Endothelial cell of hepatic sinusoid (primary cell): ENCODE measurements around the gene AP3D1.

ENCODE experiments used
- in situ Hi-C: cut with HindIII; loops from 2 replicates; pipeline ENCODE4 v1.10.0; 2017; ENCODE audit warnings: low sequenced_read_pairs

The AP3D1 gene

GRCh38 chr19:2113439-2114211 lies 37.7 kb downstream of the AP3D1 start:
- in situ Hi-C loops, result no loop called here

GRCh38 chr19:2112516-2113320 lies 38.6 kb downstream of the AP3D1 start:
- in situ Hi-C loops, result no loop called here

GRCh38 chr19:2111886-2112285 lies 39.5 kb downstream of the AP3D1 start:
- in situ Hi-C loops, result no loop called here

GRCh38 chr19:2111425-2111824 lies 39.9 kb downstream of the AP3D1 start:
- in situ Hi-C loops, result no loop called here

- in situ Hi-C loops, result no loop called here
Observed at GRCh38 chr19:2110822-2111221, 40.5 kb downstream of the AP3D1 start.

GRCh38 chr19:2109046-2109864 lies 42.1 kb downstream of the AP3D1 start:
- in situ Hi-C loops, result no loop called here

DNA sequence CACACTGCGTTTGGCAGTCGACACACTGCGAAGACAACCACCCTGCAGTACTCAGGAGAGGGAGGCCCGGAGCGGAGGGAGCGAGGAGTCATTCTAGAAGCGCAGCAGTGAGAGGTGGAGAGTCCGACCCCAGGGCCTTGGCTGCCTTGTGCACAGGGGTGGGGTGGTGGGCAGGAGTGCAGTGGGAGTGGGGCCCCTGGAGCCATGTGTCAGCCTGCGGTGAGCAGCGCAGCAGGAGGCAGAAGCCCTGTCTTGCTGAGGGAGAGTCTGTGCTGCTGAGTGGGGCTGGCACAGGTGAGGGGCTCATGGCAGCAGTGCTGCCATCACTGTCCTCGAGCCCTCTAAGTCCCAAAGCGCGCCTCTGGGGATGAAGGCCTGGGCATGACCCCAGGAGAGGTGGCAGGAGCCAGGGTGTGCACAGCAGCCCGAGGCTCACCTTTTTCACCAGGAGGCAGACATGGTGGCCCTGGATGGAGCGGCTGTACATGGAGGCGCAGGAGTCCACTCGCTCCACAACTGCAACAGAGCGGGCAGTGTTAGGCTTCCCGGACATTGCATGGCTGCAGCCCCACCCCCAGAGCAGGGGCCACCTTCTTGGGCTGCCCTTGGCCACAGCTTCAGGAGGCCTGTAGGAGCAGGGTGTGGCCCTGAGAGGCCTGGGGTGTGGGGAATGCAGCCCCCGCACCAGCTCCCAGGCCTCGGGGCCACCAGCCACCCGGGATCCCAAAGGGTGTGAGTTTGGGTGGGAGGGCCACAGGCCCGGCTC lies 42.9 kb downstream of the AP3D1 start:
- in situ Hi-C loops, result no loop called here

DNA sequence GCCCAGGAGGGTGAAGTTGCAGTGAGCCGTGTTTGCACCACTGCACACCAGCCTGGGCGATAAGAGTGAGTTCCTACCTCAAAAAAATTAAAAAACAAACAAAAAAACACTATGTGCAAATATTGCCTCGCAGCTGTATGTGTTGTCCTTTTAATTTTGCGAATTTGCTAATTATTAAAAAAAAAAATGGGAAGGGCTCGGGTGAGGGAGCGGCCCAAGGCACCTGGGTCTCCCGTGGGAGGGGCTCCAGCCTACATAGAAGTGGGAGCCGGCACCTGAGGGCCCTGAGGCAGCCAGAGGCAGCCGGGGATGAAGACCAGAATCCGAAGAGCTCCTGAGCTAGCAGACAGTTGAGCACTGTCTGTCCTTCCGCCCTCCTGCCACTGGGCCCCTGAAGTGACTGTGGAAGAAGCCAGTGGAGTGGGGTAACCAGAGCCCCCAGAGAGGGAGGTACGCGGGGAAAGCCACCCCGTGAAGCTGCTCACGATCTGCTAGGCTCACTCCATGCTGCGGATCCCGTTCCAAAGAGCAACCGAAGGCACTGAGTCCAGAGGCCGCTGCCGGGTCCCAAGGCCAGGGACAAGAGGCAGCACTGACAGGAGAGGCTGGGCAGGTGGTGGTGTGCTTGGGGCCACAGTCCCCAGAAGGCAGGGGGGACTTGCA lies 48.2 kb downstream of the AP3D1 start:
- in situ Hi-C loops, result no loop called here

GRCh38 chr19:2101417-2102335 lies 49.7 kb downstream of the AP3D1 start:
- in situ Hi-C loops, result no loop called here

DNA sequence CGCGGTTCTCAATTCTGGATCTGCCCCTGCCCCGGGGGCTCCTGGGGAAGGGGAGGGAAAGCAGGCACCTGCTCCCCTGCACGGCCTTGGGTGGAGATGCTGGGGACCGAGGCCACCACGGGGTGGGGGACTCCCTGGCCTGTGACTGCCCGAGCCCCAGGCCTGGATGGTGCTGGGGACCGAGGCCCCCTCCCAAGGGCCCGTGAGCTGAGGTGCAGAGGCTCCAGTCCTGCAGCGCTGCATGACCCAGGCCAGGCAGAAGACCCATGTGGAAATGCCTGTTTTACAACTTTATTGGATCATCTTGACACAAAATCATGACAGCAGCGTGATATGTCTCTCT lies 50.7 kb downstream of the AP3D1 start:
- in situ Hi-C loops, result no loop called here

DNA sequence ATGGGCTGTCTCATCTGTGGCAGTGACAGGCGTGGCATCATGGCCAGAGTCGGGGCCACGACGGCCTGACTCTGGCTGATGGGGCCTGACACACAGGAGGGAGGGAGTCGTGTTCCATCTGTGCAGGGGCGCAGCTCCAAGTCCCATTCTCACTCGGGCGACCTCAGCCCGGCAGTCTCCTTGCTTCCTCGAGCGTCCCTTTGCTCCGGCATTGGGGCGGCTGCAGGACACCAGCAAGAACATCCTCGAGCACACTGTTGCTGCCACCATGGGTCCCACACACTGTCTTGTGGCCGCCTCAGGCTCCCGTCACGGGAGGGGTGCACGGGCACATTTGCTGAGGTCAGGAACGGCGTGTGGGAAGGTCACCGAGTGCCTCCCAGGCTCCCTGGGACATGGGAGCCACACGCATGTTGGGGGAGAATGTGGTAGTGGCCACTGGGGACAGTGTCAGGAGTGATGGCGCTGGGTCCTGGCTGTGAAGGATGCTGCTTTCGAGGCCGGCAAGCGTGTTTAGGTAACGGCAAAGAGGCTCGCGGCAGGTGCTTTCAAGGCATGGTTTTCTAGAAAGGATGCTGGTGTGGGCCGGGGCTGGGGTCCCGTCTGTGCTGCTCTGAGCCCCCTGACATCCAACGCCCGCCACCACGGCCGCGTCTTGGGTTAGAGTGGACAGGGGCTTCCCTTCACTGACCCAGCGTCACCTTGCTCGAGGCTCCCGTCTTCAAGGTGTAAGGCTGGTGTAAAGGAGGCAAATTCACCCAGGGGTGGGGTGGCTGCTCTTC lies 51.2 kb downstream of the AP3D1 start:
- in situ Hi-C loops, result no loop called here

GRCh38 chr19:2099054-2099501 lies 52.3 kb downstream of the AP3D1 start:
- in situ Hi-C loops, result no loop called here

DNA sequence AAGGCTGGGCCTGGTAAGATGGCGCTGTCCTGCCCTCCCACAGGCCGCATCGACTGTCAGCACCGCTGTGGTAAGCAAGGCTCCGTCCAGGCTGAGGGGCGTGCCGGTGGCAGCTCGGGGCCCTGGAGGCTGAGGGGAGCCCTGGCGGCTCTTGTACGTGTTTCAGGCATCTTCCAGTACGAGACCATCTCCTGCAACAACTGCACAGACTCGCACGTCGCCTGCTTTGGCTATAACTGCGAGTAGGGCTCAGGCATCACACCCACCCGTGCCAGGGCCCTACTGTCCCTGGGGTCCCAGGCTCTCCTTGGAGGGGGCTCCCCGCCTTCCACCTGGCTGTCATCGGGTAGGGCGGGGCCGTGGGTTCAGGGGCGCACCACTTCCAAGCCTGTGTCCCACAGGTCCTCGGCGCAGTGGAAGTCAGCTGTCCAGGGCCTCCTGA lies 53.5 kb downstream of the AP3D1 start:
- in situ Hi-C loops, result no loop called here

DNA sequence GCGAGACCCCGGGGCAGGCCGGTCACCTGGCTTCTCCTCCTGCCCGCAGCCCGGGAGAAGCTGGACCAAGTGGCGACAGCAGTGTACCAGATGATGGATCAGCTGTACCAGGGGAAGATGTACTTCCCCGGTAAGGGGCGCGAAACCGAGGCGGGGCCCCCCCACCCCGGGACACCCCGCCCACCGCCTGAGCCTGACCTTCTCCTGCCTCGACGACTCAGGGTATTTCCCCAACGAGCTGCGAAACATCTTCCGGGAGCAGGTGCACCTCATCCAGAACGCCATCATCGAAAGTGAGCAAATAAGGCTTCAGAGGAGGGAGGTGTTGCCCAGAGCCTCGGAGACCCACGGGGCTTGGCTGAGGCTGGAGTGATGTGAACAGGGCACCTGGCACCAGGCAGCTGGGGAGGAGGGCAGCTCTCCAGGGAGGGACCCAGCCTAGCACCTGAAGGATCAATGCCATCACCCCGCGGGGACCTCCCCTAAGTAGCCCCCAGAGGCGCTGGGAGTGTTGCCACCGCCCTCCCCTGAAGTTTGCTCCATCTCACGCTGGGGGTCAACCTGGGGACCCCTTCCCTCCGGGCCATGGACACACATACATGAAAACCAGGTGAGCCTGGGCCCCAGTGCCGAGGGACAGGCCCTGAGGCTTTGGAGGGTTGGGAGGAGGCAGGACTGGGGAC lies 54.0 kb downstream of the AP3D1 start:
- in situ Hi-C loops, result no loop called here

- in situ Hi-C loops, result no loop called here
Observed at GRCh38 chr19:2096480-2097202, 54.7 kb downstream of the AP3D1 start, which contains the start of gene IZUMO4. Gene IZUMO4 (plus strand): TSS chr19:2096915. CDS start chr19:2096946, 31 bp downstream.

GRCh38 chr19:2096034-2096479 lies 55.3 kb downstream of the AP3D1 start, which contains the start of gene MOB3A:
Gene MOB3A (minus strand): TSS chr19:2096326. CDS start chr19:2078560, 17,766 bp downstream.
- in situ Hi-C loops, result no loop called here
